DMS 273 (cell line): ENCODE data around the gene P2RY12.

Experiments used
- DNase-seq: peaks from one replicate; lab custom pipeline; 2025; ENCODE audit not compliant: unreplicated experiment; lab: John Stamatoyannopoulos, UW

The P2RY12 gene

DNA sequence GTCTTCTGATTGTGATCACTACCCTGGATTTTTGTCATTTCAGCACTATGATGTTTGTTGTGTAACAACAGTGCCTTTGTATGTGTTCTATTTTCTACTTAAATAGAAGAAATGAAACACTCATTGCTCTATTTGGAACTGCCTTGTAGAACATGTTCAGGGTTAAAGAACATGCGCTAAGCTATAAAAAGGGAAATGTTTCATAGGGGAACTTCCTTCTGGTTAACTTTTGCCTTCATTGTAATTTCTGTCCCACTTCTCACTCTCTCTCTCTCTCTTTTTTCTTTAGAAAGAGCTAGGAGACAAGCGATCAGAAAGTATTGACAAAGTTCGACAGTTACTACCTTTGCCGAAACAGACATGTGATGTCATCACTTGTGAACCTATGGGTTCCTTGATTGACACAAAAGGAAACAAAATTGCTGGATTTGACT, at the start of gene P2RY12:
TSS of gene P2RY12 (minus strand) at position 13 of the 434 bp plus-strand sequence. CDS start 45,908 bp downstream, outside the sequence.
- DNase-seq: no peak

DNA sequence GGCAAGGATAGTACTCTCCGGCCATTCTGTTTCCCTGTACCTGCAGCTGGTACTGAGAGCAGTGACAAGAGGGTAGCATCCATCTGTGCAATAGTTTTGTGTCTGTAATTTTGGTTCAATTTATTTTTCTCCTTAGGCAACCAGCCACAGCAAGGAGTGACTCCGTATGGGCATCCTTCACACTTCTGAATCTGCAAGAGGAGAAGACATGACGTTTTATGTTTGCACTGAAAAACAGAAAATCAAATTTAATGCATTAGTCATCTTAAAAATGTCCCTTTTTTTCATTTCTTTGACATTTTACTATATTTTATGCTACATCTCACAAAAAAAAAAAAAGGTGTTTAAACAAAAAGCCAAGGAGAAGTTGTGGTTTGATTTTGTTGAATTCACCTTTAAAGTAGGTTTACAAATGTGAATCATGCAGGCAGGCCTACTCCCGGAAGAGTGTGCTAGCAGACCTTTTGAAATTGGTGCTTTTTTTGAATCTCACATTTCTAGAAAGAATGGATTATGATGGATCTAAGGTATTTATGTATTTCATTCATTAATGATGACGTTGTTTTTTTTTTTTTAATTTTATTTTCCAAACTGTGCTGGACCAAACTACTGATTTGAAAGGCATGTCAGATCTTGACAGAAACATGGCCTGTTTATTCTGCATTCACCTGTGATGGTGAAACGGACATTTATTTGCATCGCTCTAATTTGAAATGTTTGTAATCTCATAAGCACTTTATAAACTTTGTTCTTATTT, 48.2 kb upstream of the P2RY12 start:
- DNase-seq: no peak

GRCh38 chr3:151431940-151432339, 47.4 kb upstream of the P2RY12 start:
- DNase-seq: no peak

- DNase-seq: no peak
These were observed 46.4 kb upstream of the P2RY12 start for GRCh38 chr3:151430821-151431484.

- no peak for DNase-seq
These were observed 43.8 kb upstream of the P2RY12 start for GRCh38 chr3:151428386-151428785.

GRCh38 chr3:151426341-151426657, 41.7 kb upstream of the P2RY12 start:
- DNase-seq: peak; percentile 47

DNA sequence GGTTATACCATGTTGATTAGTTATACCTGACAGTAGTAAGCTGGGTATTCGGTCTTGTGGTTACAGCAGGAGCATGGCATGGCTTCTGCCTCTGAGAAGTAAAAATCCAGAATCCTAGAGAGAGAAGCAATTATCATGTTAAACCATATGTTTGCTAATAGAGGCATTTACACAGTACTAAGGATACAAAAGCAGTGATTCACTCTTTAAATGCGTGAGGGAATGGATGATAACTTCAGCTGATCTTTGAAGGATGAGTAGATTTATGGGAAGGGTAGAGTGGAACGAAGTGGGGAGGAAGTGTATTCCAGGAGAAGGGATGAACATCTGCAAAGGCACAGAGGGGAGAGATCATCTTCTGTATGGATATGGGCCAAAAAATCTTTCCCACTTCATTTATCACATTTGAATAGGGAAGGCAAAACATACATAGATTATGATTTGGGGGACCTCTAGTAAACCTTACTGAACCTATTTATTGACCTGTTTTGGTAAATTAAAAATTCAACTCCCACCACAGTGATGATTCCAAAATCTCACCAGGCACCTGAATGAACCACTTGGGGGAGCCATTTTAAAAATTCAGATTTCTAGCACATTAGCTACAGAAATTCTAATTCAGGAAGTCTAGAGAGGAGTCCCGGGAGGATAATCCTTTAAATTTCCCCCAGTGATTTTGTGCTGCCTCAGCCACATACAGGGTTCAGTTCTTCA, 41.2 kb upstream of the P2RY12 start:
- DNase-seq: peak; percentile 47

GRCh38 chr3:151423091-151423490, 38.5 kb upstream of the P2RY12 start:
- DNase-seq: no peak

GRCh38 chr3:151421938-151422337, 37.4 kb upstream of the P2RY12 start:
- no peak for DNase-seq

DNA sequence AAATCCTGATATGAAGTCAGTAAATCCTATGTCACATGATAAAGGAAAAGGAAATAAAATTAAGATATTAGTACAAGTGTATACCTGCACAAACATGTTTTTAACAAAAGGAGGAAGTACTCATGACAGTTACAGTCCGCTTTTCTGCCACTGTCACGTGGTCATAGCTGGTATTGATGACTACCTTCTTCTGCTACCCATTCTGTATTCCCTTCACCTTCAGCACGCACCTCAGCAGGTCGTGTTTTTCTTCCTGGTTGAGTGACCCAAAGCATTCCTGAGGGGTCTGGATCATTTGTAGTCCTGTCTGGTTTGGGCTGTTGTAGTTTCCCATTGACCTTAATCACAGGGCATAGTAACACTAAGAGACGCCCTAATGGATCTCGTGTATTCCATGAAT, 35.3 kb upstream of the P2RY12 start:
- DNase-seq: no peak

- DNase-seq: no peak
These were observed 30.7 kb upstream of the P2RY12 start for GRCh38 chr3:151415289-151415688.

DNA sequence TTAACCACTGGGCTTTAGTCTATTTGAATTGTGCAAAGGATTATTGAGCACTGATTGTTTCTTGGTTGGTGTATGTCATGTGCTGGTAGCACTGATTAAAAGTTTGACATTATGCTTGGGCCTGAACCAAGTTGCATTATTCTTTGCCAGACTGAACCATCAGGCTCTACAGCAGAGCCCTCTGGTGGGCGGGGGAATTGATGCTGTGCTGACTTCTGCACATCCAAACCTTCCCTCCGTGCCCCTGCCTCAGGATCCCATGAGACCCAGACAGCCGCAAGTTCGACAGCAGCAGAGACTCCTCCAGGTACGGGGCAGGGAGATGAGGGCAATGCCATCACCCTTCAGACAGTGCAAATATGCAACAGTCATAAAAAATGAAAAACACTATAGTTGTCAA, 28.4 kb upstream of the P2RY12 start:
- peak; percentile 15 for DNase-seq

GRCh38 chr3:151410891-151411559, 26.5 kb upstream of the P2RY12 start:
- DNase-seq: no peak

GRCh38 chr3:151407928-151408327, 23.4 kb upstream of the P2RY12 start:
- DNase-seq: no peak

DNA sequence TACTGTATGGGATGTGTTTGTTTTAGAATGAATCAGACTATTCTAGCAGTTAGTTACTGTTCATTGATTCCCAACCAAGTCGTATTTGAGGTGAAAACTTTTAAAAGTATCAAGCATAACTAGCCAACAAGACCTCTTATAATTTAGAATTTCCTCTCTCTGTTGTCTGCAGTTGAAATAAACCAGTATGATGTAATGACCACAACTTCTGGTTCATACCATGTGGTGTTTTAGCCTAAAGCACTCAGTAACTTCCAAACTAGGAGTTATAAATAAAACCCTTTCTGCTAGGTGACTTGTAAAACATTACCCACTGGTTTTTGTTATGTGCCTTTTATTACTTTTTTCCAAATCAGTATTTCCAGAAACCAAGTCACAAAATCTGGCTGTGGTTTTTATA, 19.8 kb upstream of the P2RY12 start:
- no peak for DNase-seq

DNA sequence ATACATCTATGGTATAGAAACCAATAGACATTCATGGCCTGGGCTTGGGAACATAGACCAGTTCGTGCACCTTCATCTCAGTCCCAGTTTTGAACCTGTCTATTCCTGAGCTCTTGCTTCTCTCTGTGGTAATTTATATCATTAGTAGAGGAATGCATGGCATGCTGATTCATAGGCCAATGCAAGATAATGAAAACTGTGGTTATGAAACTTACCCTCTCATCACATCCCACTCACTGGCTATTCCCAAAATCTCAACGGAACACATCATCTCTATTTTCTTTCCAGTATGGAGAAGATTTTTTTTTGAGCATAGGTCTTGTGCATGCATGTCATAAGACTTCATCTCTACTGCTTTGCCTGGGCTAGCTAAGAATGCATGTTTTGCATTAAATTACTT, 18.7 kb upstream of the P2RY12 start:
- no peak for DNase-seq

DNA sequence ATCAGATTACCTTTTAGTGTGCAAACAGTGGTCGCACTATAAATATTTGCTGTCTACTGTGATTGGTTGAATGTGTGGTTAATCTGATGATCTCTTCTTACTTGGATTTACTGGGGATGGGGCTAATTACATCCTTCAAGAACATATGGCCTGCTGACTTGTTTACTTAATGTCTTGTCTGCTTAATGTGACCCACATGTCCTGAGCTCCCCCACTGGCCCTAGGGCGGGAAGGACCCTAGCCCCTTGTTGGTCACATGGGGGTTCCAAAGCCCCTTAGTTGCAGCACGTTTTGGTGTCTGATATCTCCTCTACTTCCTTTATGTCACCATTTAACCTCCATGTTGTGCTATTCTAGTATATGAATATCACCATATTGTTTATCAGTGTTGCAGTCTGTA, 17.8 kb upstream of the P2RY12 start:
- no peak for DNase-seq

DNA sequence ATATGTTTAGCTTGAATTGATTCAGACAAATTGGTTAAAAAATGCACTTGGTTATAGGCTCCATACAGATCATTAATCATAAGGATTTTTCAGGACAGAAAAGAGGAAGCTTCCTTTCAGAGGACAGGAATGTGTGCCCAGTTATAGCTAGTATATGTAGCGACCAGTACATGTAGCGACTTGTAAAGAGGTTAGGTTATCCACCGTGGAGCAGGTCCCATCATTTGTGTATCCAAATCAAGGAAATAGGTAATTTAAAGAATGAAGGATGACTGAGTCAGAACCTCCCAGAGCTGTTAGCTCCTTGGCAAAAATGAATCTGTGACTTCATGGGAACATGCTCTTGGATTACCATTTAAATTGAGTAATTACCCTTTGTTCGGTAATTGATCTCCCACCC, 15.8 kb upstream of the P2RY12 start:
- no peak for DNase-seq

DNA sequence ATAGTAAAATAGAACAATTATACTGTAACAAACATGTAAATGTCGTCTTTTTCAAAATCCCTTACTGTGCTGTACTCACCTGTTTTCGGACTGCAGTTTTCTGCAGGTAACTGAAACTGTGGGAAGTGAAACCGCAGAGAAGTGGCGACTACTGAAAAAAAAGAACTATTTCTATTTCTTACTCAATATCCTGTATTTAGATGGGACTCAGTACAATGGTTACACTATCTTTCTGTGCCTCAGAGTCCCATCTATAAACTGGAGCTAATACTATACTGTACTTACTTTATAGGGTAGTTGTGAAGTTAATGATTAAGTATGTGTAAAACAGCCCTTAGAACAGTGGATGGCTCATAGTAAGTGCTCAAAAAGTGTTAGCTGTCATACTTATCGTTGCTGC, 14.3 kb upstream of the P2RY12 start:
- DNase-seq: no peak

DNA sequence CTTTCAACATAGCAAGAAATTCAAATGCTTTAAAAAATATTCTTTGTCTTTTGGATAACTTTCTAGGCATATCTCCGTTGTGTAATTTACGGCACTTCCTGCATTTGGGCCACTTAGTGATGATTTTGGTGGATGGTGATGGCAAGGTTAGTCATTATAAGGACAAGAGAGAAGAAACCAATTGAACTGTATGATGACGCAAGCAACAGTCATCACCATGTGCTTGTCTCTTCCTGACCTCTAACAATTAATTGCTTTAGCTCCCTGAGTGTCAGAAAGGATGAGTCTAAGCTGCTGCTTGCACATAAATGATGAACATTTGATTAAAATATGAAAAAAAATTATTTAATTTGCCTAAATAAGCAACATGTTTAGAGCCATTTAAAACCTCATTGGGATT, 11.3 kb upstream of the P2RY12 start:
- no peak for DNase-seq

- no peak for DNase-seq
These were observed 10.1 kb upstream of the P2RY12 start for GRCh38 chr3:151394611-151395010.

- DNase-seq: no peak
These were observed 9.4 kb upstream of the P2RY12 start for GRCh38 chr3:151393941-151394340.
